ENCODE results near the gene RNF220.

RNF220 gene

GRCh38 chr1:44505210-44505993 lies 100.3 kb downstream of the RNF220 start:
- Mint-ChIP-seq H3K4me1 (peaks cover 0 to 6% of the 10 kb centered on the region in 2 donors), H3K4me3 (no peak overlapping the region), H3K27me3 (peaks cover 5 to 17% of the 10 kb centered on the region in 2 donors), H3K36me3 (no peaks in the 10 kb centered on the region), H3K9me3 (no peaks in the 10 kb centered on the region), H3K27ac (no peak overlapping the region)
- DNase-seq: no peak
- ATAC-seq (replicated peaks): no peak

DNA sequence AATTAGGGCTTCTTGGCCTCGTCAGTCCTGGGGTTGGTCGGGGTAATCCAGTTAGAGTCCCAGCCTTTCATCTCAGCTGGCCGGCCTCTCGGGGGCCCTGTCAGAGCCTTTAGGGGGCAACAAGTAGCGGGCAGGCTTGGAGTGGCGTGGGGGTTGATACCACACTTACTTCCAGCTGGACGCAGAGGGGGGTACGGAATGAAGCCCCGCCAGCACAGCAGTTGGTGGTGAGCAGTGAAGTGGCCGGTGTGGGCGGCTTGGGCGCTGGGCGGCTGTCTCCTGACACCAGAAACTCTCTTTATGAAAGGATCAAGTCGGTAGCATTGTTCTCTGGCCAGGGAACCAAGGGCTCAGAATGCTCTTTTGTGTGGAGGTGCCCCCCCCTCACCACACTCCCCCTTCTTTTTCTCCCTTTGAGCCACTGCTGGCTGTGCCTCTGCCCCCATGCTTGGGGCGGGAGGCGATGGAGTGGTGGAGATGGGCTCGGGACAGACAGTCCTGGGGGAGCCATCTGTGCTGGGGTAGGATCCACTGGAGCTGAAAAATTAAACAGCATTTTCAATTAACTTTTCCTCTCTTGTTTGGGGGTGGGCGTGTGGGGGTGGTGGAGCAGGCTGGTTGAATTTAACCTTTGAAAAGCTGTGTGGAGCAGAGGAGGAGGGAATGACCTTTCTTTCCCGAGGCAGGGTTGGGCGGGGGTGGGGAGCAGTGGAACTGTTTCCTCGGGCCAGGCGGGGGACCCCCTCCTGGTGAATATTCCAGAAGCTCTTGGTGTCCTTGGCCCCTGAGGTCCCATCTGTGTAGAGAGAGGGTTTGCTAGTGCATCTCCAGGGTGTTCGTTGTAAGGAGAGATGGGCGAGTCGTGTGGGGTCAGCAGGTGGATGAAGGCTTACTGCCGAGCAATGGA lies 102.7 kb downstream of the RNF220 start:
- DNase-seq (no peak), ATAC-seq (replicated peaks) (no peak)
- Mint-ChIP-seq H3K27ac (no peak overlapping the region), H3K27me3 (peaks cover 5 to 17% of the 10 kb centered on the region in 2 donors), H3K9me3 (no peaks in the 10 kb centered on the region), H3K4me1 (peaks cover 0 to 4% of the 10 kb centered on the region in 2 donors), H3K4me3 (no peak overlapping the region), H3K36me3 (no peaks in the 10 kb centered on the region)

- no peaks in the 10 kb centered on the region for H3K36me3 Mint-ChIP-seq
- H3K9me3 Mint-ChIP-seq: no peaks in the 10 kb centered on the region
- no peak overlapping the region for H3K4me3 Mint-ChIP-seq
- no peak for DNase-seq
- no peak overlapping the region for H3K27ac Mint-ChIP-seq
- H3K27me3 Mint-ChIP-seq: peaks cover 5 to 17% of the 10 kb centered on the region in 2 donors
- no peak for ATAC-seq (replicated peaks)
- peaks cover 0 to 4% of the 10 kb centered on the region in 2 donors for H3K4me1 Mint-ChIP-seq
These were observed 103.3 kb downstream of the RNF220 start for GRCh38 chr1:44508397-44508745.

DNA sequence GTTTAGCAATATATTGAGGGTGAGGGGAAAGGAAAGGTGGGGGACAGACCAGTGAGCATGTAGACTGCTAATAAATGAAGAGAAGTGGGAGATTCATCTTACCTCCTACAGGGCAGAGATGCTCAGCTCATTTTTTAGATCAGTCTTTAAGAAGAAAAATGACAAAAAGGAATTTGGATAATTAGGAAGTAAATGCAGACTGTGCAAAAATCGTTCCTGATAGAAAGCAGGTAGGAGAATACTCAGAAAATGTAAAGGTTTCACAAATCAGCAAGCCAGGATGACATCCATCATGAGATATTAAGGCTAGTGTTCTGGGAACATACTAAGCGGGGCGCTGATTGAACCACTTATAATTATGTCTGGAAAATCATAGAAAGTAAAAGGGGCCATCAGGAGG lies 106.3 kb downstream of the RNF220 start:
- no peak for ATAC-seq (replicated peaks)
- Mint-ChIP-seq H3K36me3 (no peaks in the 10 kb centered on the region), H3K9me3 (no peaks in the 10 kb centered on the region), H3K27ac (no peak overlapping the region), H3K4me3 (no peak overlapping the region), H3K27me3 (peaks cover 10 to 17% of the 10 kb centered on the region in 2 donors), H3K4me1 (peaks cover 0 to 4% of the 10 kb centered on the region in 2 donors)
- no peak for DNase-seq

GRCh38 chr1:44511769-44512168 lies 106.7 kb downstream of the RNF220 start:
- Mint-ChIP-seq H3K27me3 (peaks cover 11 to 14% of the 10 kb centered on the region in 2 donors), H3K9me3 (no peaks in the 10 kb centered on the region), H3K27ac (no peak overlapping the region), H3K4me3 (no peak overlapping the region), H3K36me3 (no peaks in the 10 kb centered on the region), H3K4me1 (peaks cover 0 to 4% of the 10 kb centered on the region in 2 donors)
- DNase-seq: no peak
- peak in 1 of 2 donors; percentile 22 for ATAC-seq (replicated peaks)

- peaks cover 8 to 16% of the 10 kb centered on the region in 2 donors for H3K27me3 Mint-ChIP-seq
- no peaks in the 10 kb centered on the region for H3K9me3 Mint-ChIP-seq
- peaks cover 0 to 4% of the 10 kb centered on the region in 2 donors for H3K4me1 Mint-ChIP-seq
- DNase-seq (no peak), ATAC-seq (replicated peaks) (peak; percentile 63 to 75)
- H3K4me3 Mint-ChIP-seq: no peak overlapping the region
- no peaks in the 10 kb centered on the region for H3K36me3 Mint-ChIP-seq
- H3K27ac Mint-ChIP-seq: no peak overlapping the region
These were observed 107.3 kb downstream of the RNF220 start for GRCh38 chr1:44512313-44512885.

- H3K27ac Mint-ChIP-seq: no peak overlapping the region
These were observed 108.1 kb downstream of the RNF220 start for GRCh38 chr1:44513111-44513510.

GRCh38 chr1:44514673-44515072 lies 109.6 kb downstream of the RNF220 start:
- peaks cover 0 to 11% of the 10 kb centered on the region in 2 donors for H3K27me3 Mint-ChIP-seq
- no peak for ATAC-seq (replicated peaks)
- peaks cover 0 to 6% of the 10 kb centered on the region in 2 donors for H3K4me1 Mint-ChIP-seq

More at GRCh38 chr1:44513111-44513510, 108.1 kb downstream of the RNF220 start:
- no peak for DNase-seq
- no peaks in the 10 kb centered on the region for H3K36me3 Mint-ChIP-seq
- H3K27me3 Mint-ChIP-seq: peaks cover 8 to 16% of the 10 kb centered on the region in 2 donors
- no peak overlapping the region for H3K4me3 Mint-ChIP-seq
- ATAC-seq (replicated peaks): no peak
- no peaks in the 10 kb centered on the region for H3K9me3 Mint-ChIP-seq
- peaks cover 0 to 4% of the 10 kb centered on the region in 2 donors for H3K4me1 Mint-ChIP-seq

GRCh38 chr1:44515416-44515815 lies 110.4 kb downstream of the RNF220 start:
- peaks cover 0 to 11% of the 10 kb centered on the region in 2 donors for H3K27me3 Mint-ChIP-seq
- ATAC-seq (replicated peaks) (no peak), DNase-seq (no peak)
- H3K4me3 Mint-ChIP-seq: no peak overlapping the region
- H3K27ac Mint-ChIP-seq: no peak overlapping the region
- H3K9me3 Mint-ChIP-seq: no peaks in the 10 kb centered on the region
- peaks cover 0 to 6% of the 10 kb centered on the region in 2 donors for H3K4me1 Mint-ChIP-seq
- H3K36me3 Mint-ChIP-seq: no peaks in the 10 kb centered on the region

More at GRCh38 chr1:44514673-44515072, 109.6 kb downstream of the RNF220 start:
- no peak for DNase-seq
- H3K4me3 Mint-ChIP-seq: no peak overlapping the region
- no peak overlapping the region for H3K27ac Mint-ChIP-seq
- no peaks in the 10 kb centered on the region for H3K9me3 Mint-ChIP-seq
- no peaks in the 10 kb centered on the region for H3K36me3 Mint-ChIP-seq

GRCh38 chr1:44519035-44519676 lies 114.1 kb downstream of the RNF220 start:
- Mint-ChIP-seq H3K27me3 (peaks cover 0 to 11% of the 10 kb centered on the region in 2 donors), H3K9me3 (no peaks in the 10 kb centered on the region), H3K4me3 (no peak overlapping the region), H3K27ac (no peak overlapping the region), H3K4me1 (peaks cover 0 to 4% of the 10 kb centered on the region in 2 donors), H3K36me3 (no peaks in the 10 kb centered on the region)
- DNase-seq (no peak), ATAC-seq (replicated peaks) (no peak)

DNA sequence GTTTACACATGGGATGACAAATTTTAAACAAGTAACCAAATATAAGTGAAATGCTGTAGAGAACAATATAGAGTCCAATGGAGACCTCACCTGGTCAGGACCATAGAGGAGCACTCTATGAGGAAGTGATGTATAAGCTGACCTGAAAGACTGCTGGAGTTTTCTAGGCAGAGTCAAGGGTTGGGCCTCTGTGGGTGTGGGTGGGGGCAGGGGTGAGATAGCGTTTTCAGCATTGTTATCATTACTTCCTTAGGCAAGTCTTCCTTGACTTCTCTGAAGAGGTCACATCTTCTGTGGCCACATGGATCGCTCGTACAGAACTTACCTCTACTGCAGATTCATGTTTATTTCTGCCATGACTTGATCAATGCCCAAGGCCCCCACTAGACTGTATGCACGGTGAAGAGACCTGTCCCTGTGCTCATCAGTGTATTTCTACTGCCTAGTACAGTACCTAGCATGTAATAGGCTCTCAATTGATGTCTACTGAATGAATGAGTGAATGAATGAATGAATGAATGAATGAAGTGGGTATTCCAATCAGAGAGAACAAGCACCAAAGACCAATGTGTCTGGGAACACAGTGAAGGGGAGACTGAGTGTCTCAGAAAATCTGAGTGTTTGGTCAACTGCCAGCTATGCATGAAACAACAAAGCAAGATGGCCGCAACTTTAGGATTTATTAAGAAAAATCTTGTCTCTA lies 116.5 kb downstream of the RNF220 start:
- Mint-ChIP-seq H3K27me3 (peaks cover 0 to 6% of the 10 kb centered on the region in 2 donors), H3K4me1 (peaks cover 0 to 2% of the 10 kb centered on the region in 2 donors), H3K9me3 (no peaks in the 10 kb centered on the region), H3K36me3 (no peaks in the 10 kb centered on the region), H3K27ac (no peak overlapping the region), H3K4me3 (no peak overlapping the region)
- no peak for ATAC-seq (replicated peaks)
- DNase-seq: no peak

DNA sequence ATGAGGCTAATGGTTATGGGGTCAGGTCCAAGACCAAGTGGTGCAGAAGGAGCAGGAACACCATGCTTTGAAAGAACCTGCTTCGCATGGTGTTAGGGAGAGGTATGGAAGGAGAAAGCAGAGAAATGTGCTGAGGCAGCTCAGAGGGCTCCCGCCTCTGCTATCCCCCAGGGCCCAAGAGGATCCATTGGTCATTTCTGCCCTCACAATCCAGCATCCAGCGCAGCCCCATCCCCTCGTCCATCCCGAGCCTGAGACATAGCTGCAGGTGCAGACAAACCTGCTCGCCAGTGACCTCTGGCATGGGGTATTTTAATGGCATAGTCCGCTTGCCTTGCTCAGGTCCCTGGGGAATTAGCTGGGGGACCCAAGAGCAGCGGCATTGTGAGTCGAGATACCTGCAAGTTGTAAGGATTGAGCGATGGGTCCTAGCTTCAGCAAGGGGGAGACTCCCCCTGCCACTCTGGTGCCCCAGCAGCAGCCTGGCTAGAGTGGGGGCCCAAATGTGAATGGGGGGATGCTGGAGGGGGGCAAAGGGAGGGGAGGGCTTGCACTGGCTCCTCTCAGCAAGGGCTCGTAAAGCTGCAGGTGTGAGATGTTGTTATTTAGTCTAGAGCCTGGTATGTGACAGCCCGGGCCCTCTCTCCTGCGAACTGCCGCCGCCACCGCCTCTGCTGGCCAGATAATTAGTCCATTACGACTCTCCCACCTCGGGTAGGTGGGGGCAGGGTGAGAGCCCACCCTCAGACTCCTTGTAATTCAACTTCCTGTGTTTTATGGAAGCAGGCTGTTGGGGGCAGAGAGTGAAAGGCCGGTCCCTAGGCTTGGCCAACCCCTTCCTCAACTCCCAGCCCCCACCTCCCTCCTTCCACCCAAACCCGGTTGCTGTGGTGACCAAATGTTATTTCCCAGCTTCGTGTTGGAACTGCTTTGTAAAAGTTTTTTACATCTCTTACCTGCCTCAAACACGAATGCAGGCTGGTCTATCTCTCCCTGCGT lies 118.8 kb downstream of the RNF220 start:
- Mint-ChIP-seq H3K36me3 (no peaks in the 10 kb centered on the region), H3K27ac (no peak overlapping the region), H3K4me3 (no peak overlapping the region), H3K4me1 (peaks cover 0 to 2% of the 10 kb centered on the region in 2 donors), H3K27me3 (no peaks in the 10 kb centered on the region), H3K9me3 (no peaks in the 10 kb centered on the region)
- ATAC-seq (replicated peaks) (no peak), DNase-seq (no peak)

Data from stimulated activated naive B cell treated with anti-CD40 and anti-IgM and Interleukin-4, amounts not matched to agents 10 μg/mL and 1 μg/mL and 100 μg/mL, for 72 hours (primary cell).